ENCODE measurements around the gene SEPTIN8.

GRCh38 chr5:132750471-132751230 lies 26.4 kb downstream of the SEPTIN8 start:
- no peak for TF ChIP-seq CTCF (IDR thresholded peaks at IDR 0.05; ENCODE audit: borderline replicate concordance, extremely low read depth, low read length, poor library complexity, severe bottlenecking)
- TF ChIP-seq EZH2 (IDR thresholded peaks at IDR 0.05; ENCODE audit: borderline replicate concordance, low read depth, low read length, severe bottlenecking) = no peak
